ENCODE measurements around the gene NPC1L1.

NPC1L1 gene

GRCh38 chr7:44470135-44470479, 71.0 kb downstream of the NPC1L1 start:
- TF ChIP-seq GATA3 (IDR thresholded peaks at IDR 0.05; ENCODE audit: low read depth, low read length) (no peak), GATA2 (IDR thresholded peaks at IDR 0.05; ENCODE audit: low read depth, low read length) (no peak)

DNA sequence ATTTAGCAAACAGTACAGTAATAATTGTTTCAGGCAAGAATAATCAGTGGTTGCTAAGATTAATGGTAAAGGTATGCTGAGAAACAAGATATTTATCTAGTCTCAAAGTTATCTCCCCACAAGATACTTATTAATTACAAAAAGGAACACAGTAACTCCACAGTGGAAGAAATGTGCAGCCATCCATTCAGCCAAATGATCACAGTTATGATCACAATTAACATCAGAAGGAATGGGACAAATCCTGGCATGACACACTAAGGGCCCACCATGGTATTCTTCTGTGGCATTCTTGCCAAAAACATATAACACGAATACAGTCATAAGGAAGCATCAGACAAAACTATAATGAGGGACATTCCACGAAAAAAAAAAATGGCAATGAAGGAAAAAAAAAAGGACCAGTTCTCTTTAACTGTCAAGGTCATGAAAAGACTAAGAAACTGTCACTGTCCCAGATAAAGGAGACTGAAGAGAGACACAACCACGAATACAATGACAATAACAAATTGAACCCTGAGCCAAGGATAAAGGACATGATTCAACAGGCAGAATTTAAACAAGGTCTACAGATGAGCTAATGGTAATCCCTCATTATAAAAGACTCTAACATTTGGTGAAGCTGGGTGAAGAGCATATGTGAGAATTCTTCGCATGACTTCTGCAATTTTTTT, 71.5 kb downstream of the NPC1L1 start:
- TF ChIP-seq GATA3 (IDR thresholded peaks at IDR 0.05; ENCODE audit: low read depth, low read length): no peak
- TF ChIP-seq GATA2 (IDR thresholded peaks at IDR 0.05; ENCODE audit: low read depth, low read length): no peak

DNA sequence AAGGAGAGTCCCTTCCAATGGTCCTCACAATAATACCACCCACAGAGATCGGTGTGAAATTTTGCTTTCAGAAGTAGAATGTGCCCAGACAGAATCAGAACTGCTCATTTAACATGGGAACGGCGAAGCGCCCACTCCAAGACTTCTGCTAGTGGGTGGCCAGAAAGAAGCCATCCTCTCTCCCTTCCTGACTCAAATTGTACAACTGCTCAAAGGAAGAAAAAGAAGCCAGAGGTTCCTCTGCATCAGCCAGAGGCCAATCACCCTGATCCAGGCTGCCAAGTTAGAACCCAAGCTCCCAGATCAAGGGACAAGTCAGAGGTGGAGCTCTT, 73.9 kb downstream of the NPC1L1 start:
- TF ChIP-seq GATA2 (IDR thresholded peaks at IDR 0.05; ENCODE audit: low read depth, low read length) (no peak), GATA3 (IDR thresholded peaks at IDR 0.05; ENCODE audit: low read depth, low read length) (no peak)

DNA sequence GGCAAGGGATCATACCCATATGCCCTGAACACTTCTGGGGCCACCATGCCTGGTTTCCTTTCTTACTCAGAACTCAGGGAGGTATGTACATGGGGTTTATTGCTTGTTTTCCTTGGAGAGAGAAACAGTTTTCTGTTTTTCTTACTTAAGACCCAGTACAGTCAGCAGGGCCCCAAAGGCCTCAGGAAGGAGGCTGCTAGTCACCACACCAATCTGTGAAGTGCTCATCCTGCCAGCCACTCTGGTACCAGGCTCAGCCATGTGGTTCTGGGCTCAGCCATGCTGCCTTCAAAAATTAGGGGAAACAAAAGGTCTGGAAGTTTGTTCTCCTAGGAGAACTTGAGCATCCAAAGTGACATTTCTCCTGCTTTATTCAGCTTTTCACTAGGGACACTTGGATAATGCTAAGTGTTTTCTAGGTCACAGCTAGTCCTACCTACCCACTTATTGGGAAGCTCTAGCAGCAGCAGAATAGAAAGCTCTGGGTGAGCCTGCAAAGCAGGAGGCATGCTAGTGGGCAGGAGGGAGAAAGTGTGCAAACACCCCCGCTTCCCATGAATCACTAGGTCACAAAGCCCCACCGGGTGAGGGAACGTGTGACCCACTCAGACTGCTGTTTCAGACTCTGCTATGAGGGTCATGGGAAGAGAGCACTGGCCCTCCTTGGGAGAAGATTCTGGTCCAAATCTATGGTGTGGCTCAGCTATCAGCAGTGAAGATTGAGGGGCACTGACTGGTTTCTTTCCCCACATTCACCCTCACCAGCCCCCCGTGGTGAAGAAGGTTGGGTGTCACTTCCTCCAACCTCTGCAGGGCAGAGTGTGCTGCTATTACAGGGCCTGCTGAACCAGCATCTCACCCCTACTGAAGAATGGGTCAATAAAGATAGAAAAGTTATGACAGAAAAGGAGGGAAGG, 74.6 kb downstream of the NPC1L1 start:
- TF ChIP-seq GATA2 (IDR thresholded peaks at IDR 0.05; ENCODE audit: low read depth, low read length) (no peak), GATA3 (IDR thresholded peaks at IDR 0.05; ENCODE audit: low read depth, low read length) (no peak)

DNA sequence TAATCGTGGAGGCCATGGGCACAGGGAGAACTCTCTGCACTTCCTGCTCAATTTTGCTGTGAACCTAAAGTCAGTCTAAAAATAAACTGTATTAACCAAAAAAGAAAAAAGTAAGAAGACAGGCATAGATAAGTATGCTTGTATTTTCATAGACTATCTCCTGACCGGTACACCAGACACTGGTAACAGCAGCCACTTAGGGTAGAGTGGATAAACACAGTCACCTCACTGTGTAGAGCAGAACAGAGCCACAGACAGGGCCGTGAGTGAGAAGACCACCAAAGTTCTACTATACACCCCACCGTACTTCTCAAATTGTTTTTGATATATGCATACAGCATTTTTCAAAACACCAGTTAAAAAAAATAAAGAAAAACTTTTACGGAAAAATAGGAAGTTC, 75.6 kb downstream of the NPC1L1 start:
- no peak for TF ChIP-seq GATA2 (IDR thresholded peaks at IDR 0.05; ENCODE audit: low read depth, low read length)
- no peak for TF ChIP-seq GATA3 (IDR thresholded peaks at IDR 0.05; ENCODE audit: low read depth, low read length)

GRCh38 chr7:44463169-44463808, 77.8 kb downstream of the NPC1L1 start:
- TF ChIP-seq GATA3 (IDR thresholded peaks at IDR 0.05; ENCODE audit: low read depth, low read length) (no peak), GATA2 (IDR thresholded peaks at IDR 0.05; ENCODE audit: low read depth, low read length) (no peak)
